HepG2 (cell line): ENCODE measurements around the gene UBE2E1. TPM values are rescaled to one million over a fixed set of nuclear protein-coding genes. Genes with fewer than 3 reads are reported as not detected.

Source experiments
- GFI1 ChIP-seq: sonication (generic); formaldehyde crosslinking; IDR thresholded peaks from 2 replicates; pipeline ENCODE4 v1.5.0; 2020; ENCODE audit warnings: missing genetic modification reagents, mild to moderate bottlenecking, borderline replicate concordance
- PRPF4 ChIP-seq: fragments of 200-400 bp; formaldehyde crosslinking; IDR thresholded peaks from 2 replicates; pipeline ENCODE4 v1.6.1; 2016; ENCODE audit warnings: low read length, low read depth; ENCODE audit not compliant: poor library complexity, severe bottlenecking
- SIX1 ChIP-seq: sonication (generic); formaldehyde crosslinking; IDR thresholded peaks from 2 replicates; pipeline ENCODE4 v1.4.0; 2020; ENCODE audit warnings: missing genetic modification reagents, borderline replicate concordance
- SP140L ChIP-seq: sonication (generic); formaldehyde crosslinking; IDR thresholded peaks from 2 replicates; pipeline ENCODE4 v1.4.0; 2020; ENCODE audit warnings: missing genetic modification reagents, borderline replicate concordance
- SRSF9 ChIP-seq: fragments of 200-400 bp; formaldehyde crosslinking; IDR thresholded peaks from 2 replicates; pipeline ENCODE4 v1.6.1; 2018; ENCODE audit warnings: borderline replicate concordance, mild to moderate bottlenecking, low read depth, low read length; ENCODE audit not compliant: insufficient read depth, poor library complexity, severe bottlenecking
- ZNF292 ChIP-seq: sonication (generic); formaldehyde crosslinking; IDR thresholded peaks from 2 replicates; pipeline ENCODE4 v1.8.1; 2022; ENCODE audit warnings: mild to moderate bottlenecking, low read depth, missing genetic modification reagents, borderline replicate concordance
- ZNF530 ChIP-seq: sonication (generic); formaldehyde crosslinking; IDR thresholded peaks from 2 replicates; pipeline ENCODE4 v1.5.0; 2020; ENCODE audit warnings: low read depth, mild to moderate bottlenecking, missing genetic modification reagents
- ZNF891 ChIP-seq: sonication (generic); formaldehyde crosslinking; IDR thresholded peaks from 2 replicates; pipeline ENCODE4 v1.5.0; 2020; ENCODE audit warnings: mild to moderate bottlenecking, missing genetic modification reagents
- polyA plus RNA-seq, 8 experiments: library from polyadenylated mRNA; depleted of rRNA in 3 of 8; stranded (reverse) in 7 of 8; unstranded in 1 of 8; fragments of >200 nt; fragmentation: Illumina TruSeq in 4 of 8; extraction: Trizol in 4 of 8; gene quantifications; 2 replicates each; pipeline versions ENCODE4 v1.2.1 to v1.2.3, GENCODE V29; 2011 to 2016; ENCODE audit warnings: low read depth in 4 of 8, missing spikeins in 1 of 8, mixed read lengths in 1 of 8; ENCODE audit not compliant: insufficient read depth in 1 of 8
- total RNA-seq, 5 experiments: library from RNA; depleted of rRNA; stranded (reverse); fragments of >200 nt; fragmentation: Illumina TruSeq; extraction: Trizol; gene quantifications; 2 replicates each; pipeline ENCODE4 v1.2.3, GENCODE V29; 2016; ENCODE audit warnings: low read depth in 1 of 5
- TF ChIP-seq, protein P1 (sequence below): sonication (generic); formaldehyde crosslinking; IDR thresholded peaks from 2 replicates; pipeline ENCODE4 v1.5.0; 2020; ENCODE audit warnings: mild to moderate bottlenecking, missing genetic modification reagents
- TF ChIP-seq, protein P2 (sequence below): IDR thresholded peaks from 2 replicates; pipeline ENCODE4 v1.6.1; 2016; ENCODE audit warnings: mild to moderate bottlenecking, missing biosample characterization, missing genetic modification reagents
- TF ChIP-seq, protein P3 (sequence below): sonication (generic); formaldehyde crosslinking; IDR thresholded peaks from 2 replicates; pipeline ENCODE4 v1.4.0; 2020; ENCODE audit warnings: missing genetic modification reagents
- TF ChIP-seq, protein P4 (sequence below): sonication (generic); formaldehyde crosslinking; IDR thresholded peaks from 2 replicates; pipeline ENCODE4 v1.9.0; 2021; ENCODE audit warnings: mild to moderate bottlenecking, missing genetic modification reagents

The UBE2E1 gene
- total and polyA plus RNA-seq, 2 of the 13 experiments (the other 11 are each of a cell fraction or from before 2014, with no cell fraction given) = 55.4 to 61.8 TPM

DNA sequence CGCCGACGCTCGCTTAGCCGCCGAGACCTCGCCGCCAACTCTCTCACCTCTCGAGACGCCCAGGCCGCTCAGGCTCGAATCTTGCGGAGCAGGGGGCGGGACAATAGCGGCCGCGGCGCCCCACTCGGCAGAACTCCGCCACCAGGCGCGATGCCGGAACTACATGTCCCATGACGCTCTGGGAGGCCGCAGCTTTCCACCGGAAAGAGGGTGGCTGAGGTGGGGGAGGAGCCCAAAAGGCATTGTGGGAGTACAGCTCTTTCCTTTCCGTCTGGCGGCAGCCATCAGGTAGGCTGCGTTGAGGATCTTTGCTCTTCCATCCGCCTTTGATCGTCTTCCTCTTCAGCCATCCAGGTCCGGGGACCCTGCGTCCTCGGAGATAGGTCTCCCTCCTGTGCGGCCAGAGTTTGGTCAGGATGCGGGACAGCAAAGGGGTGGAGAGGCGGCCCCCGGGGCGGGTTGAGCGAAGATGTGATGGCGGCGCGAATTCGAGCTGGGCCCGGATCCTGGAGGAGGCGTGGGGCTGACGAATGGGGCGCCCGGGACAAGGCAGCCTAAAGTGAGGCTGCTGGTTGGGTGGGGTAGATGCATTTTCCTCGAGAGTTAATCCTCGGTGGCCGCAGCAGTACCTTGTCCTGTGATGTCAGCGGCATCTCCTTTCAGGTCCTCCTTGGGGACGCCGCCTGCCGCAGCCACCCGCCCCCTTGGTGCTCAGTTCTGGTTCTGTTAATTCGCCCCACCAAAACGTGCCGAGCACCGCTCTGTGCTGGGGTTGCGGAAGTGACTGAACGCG lies 111.3 kb downstream of the UBE2E1 start, which contains the start of the genes NKIRAS1 and RPL15 (continued):
- TF ChIP-seq, protein P1, sequence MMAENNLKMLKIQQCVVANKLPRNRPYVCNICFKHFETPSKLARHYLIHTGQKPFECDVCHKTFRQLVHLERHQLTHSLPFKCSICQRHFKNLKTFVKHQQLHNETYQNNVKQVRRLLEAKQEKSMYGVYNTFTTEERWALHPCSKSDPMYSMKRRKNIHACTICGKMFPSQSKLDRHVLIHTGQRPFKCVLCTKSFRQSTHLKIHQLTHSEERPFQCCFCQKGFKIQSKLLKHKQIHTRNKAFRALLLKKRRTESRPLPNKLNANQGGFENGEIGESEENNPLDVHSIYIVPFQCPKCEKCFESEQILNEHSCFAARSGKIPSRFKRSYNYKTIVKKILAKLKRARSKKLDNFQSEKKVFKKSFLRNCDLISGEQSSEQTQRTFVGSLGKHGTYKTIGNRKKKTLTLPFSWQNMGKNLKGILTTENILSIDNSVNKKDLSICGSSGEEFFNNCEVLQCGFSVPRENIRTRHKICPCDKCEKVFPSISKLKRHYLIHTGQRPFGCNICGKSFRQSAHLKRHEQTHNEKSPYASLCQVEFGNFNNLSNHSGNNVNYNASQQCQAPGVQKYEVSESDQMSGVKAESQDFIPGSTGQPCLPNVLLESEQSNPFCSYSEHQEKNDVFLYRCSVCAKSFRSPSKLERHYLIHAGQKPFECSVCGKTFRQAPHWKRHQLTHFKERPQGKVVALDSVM = no peak
- TF ChIP-seq, protein P2, sequence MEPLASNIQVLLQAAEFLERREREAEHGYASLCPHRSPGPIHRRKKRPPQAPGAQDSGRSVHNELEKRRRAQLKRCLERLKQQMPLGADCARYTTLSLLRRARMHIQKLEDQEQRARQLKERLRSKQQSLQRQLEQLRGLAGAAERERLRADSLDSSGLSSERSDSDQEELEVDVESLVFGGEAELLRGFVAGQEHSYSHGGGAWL = peak; percentile 89
- TF ChIP-seq ZNF891 (CRISPR knock-in tag) (no peak; the same call in 1 of the 2 replicates), GFI1 (peak; percentile 60; the same call in 1 of the 2 replicates), SIX1 (CRISPR knock-in tag) (no peak), SRSF9 (no peak), SP140L (CRISPR knock-in tag) (0 out of 2 replicates have a peak, but pooled peaks have one; percentile 63), PRPF4 (no peak), ZNF292 (CRISPR knock-in tag) (no peak; the same call in 1 of the 2 replicates), ZNF530 (CRISPR knock-in tag) (no peak)
- TF ChIP-seq, protein P3, sequence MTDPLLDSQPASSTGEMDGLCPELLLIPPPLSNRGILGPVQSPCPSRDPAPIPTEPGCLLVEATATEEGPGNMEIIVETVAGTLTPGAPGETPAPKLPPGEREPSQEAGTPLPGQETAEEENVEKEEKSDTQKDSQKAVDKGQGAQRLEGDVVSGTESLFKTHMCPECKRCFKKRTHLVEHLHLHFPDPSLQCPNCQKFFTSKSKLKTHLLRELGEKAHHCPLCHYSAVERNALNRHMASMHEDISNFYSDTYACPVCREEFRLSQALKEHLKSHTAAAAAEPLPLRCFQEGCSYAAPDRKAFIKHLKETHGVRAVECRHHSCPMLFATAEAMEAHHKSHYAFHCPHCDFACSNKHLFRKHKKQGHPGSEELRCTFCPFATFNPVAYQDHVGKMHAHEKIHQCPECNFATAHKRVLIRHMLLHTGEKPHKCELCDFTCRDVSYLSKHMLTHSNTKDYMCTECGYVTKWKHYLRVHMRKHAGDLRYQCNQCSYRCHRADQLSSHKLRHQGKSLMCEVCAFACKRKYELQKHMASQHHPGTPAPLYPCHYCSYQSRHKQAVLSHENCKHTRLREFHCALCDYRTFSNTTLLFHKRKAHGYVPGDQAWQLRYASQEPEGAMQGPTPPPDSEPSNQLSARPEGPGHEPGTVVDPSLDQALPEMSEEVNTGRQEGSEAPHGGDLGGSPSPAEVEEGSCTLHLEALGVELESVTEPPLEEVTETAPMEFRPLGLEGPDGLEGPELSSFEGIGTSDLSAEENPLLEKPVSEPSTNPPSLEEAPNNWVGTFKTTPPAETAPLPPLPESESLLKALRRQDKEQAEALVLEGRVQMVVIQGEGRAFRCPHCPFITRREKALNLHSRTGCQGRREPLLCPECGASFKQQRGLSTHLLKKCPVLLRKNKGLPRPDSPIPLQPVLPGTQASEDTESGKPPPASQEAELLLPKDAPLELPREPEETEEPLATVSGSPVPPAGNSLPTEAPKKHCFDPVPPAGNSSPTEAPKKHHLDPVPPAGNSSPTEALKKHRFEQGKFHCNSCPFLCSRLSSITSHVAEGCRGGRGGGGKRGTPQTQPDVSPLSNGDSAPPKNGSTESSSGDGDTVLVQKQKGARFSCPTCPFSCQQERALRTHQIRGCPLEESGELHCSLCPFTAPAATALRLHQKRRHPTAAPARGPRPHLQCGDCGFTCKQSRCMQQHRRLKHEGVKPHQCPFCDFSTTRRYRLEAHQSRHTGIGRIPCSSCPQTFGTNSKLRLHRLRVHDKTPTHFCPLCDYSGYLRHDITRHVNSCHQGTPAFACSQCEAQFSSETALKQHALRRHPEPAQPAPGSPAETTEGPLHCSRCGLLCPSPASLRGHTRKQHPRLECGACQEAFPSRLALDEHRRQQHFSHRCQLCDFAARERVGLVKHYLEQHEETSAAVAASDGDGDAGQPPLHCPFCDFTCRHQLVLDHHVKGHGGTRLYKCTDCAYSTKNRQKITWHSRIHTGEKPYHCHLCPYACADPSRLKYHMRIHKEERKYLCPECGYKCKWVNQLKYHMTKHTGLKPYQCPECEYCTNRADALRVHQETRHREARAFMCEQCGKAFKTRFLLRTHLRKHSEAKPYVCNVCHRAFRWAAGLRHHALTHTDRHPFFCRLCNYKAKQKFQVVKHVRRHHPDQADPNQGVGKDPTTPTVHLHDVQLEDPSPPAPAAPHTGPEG = peak; percentile 35; the same call in 1 of the 2 replicates
- TF ChIP-seq, protein P4, sequence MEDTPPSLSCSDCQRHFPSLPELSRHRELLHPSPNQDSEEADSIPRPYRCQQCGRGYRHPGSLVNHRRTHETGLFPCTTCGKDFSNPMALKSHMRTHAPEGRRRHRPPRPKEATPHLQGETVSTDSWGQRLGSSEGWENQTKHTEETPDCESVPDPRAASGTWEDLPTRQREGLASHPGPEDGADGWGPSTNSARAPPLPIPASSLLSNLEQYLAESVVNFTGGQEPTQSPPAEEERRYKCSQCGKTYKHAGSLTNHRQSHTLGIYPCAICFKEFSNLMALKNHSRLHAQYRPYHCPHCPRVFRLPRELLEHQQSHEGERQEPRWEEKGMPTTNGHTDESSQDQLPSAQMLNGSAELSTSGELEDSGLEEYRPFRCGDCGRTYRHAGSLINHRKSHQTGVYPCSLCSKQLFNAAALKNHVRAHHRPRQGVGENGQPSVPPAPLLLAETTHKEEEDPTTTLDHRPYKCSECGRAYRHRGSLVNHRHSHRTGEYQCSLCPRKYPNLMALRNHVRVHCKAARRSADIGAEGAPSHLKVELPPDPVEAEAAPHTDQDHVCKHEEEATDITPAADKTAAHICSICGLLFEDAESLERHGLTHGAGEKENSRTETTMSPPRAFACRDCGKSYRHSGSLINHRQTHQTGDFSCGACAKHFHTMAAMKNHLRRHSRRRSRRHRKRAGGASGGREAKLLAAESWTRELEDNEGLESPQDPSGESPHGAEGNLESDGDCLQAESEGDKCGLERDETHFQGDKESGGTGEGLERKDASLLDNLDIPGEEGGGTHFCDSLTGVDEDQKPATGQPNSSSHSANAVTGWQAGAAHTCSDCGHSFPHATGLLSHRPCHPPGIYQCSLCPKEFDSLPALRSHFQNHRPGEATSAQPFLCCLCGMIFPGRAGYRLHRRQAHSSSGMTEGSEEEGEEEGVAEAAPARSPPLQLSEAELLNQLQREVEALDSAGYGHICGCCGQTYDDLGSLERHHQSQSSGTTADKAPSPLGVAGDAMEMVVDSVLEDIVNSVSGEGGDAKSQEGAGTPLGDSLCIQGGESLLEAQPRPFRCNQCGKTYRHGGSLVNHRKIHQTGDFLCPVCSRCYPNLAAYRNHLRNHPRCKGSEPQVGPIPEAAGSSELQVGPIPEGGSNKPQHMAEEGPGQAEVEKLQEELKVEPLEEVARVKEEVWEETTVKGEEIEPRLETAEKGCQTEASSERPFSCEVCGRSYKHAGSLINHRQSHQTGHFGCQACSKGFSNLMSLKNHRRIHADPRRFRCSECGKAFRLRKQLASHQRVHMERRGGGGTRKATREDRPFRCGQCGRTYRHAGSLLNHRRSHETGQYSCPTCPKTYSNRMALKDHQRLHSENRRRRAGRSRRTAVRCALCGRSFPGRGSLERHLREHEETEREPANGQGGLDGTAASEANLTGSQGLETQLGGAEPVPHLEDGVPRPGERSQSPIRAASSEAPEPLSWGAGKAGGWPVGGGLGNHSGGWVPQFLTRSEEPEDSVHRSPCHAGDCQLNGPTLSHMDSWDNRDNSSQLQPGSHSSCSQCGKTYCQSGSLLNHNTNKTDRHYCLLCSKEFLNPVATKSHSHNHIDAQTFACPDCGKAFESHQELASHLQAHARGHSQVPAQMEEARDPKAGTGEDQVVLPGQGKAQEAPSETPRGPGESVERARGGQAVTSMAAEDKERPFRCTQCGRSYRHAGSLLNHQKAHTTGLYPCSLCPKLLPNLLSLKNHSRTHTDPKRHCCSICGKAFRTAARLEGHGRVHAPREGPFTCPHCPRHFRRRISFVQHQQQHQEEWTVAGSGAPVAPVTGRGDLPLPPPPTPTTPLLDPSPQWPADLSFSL = 0 out of 2 replicates have a peak, but pooled peaks have one; percentile 8
